ENCODE data around the gene AK8.
"Not testable (repeated sequence)": the region's sequence is repeated elsewhere in the genome, so short reads cannot be mapped to it uniquely, and the experiment has no call there.

The AK8 gene

GRCh38 chr9:132742821-132743311 lies 135.2 kb downstream of the AK8 start:
- DNase-seq (ENCODE audit: low read depth): no peak

GRCh38 chr9:132740526-132741309 lies 137.4 kb downstream of the AK8 start:
- DNase-seq (ENCODE audit: low read depth): no peak

GRCh38 chr9:132739710-132740310 lies 138.3 kb downstream of the AK8 start:
- DNase-seq (ENCODE audit: low read depth): no peak

- DNase-seq (ENCODE audit: low read depth): no peak
These were observed 144.7 kb downstream of the AK8 start for GRCh38 chr9:132733260-132733815.

GRCh38 chr9:132732326-132733259 lies 145.5 kb downstream of the AK8 start:
- DNase-seq (ENCODE audit: low read depth): no peak

- no peak for DNase-seq (ENCODE audit: low read depth)
These were observed 146.9 kb downstream of the AK8 start for GRCh38 chr9:132731230-132731629.

GRCh38 chr9:132730054-132731033 lies 147.7 kb downstream of the AK8 start:
- no peak for DNase-seq (ENCODE audit: low read depth)

- DNase-seq (ENCODE audit: low read depth): no peak
These were observed 148.7 kb downstream of the AK8 start for GRCh38 chr9:132729235-132729890.

- no peak for DNase-seq (ENCODE audit: low read depth)
These were observed 149.6 kb downstream of the AK8 start for GRCh38 chr9:132728497-132728896.

- DNase-seq (ENCODE audit: low read depth): no peak
These were observed 150.0 kb downstream of the AK8 start for GRCh38 chr9:132728071-132728470.

- no peak for DNase-seq (ENCODE audit: low read depth)
These were observed 151.4 kb downstream of the AK8 start for GRCh38 chr9:132726576-132727130.

GRCh38 chr9:132725306-132725705 lies 152.8 kb downstream of the AK8 start:
- no peak for DNase-seq (ENCODE audit: low read depth)

GRCh38 chr9:132723809-132724208 lies 154.3 kb downstream of the AK8 start:
- no peak for DNase-seq (ENCODE audit: low read depth)

GRCh38 chr9:132722564-132723065 lies 155.5 kb downstream of the AK8 start:
- no peak for DNase-seq (ENCODE audit: low read depth)

GRCh38 chr9:132721661-132722060 lies 156.4 kb downstream of the AK8 start:
- DNase-seq (ENCODE audit: low read depth): no peak

GRCh38 chr9:132718381-132718928 lies 159.6 kb downstream of the AK8 start:
- not testable (repeated sequence) for DNase-seq (ENCODE audit: low read depth)

GRCh38 chr9:132717326-132717945 lies 160.6 kb downstream of the AK8 start:
- DNase-seq (ENCODE audit: low read depth): no peak

GRCh38 chr9:132716007-132716406 lies 162.1 kb downstream of the AK8 start:
- no peak for DNase-seq (ENCODE audit: low read depth)

GRCh38 chr9:132712753-132713152 lies 165.3 kb downstream of the AK8 start:
- no peak for DNase-seq (ENCODE audit: low read depth)

All from CMK (cell line).